NCI-H524 treated with DMSO at 0.1 percent for 48 hours (cell line): ENCODE data around the gene SLC27A5.
"Not testable (repeated sequence)": the region's sequence is repeated elsewhere in the genome, so short reads cannot be mapped to it uniquely, and the experiment has no call there.

Experiments used
- DNase-seq: peaks from one replicate; lab custom pipeline; 2025; lab: John Stamatoyannopoulos, UW

The SLC27A5 gene

GRCh38 chr19:58468216-58468839, 43.5 kb downstream of the SLC27A5 start:
- DNase-seq, result no peak

GRCh38 chr19:58466760-58467589, 44.8 kb downstream of the SLC27A5 start, which contains the start of gene ZNF324:
Gene ZNF324 (plus strand): TSS chr19:58467080. CDS start chr19:58469186, 2,106 bp downstream.
- DNase-seq, result peak; percentile 79

GRCh38 chr19:58466089-58466759, 45.6 kb downstream of the SLC27A5 start:
- no peak for DNase-seq

- DNase-seq, result no peak
Measured at GRCh38 chr19:58460039-58460438, 51.8 kb downstream of the SLC27A5 start.

GRCh38 chr19:58456111-58456510, 55.7 kb downstream of the SLC27A5 start:
- DNase-seq, result no peak

GRCh38 chr19:58455306-58455705, 56.5 kb downstream of the SLC27A5 start:
- DNase-seq, result no peak

- DNase-seq, result no peak
Measured at GRCh38 chr19:58453743-58454142, 58.0 kb downstream of the SLC27A5 start.

- peak; percentile 87 for DNase-seq
Measured at GRCh38 chr19:58451358-58452101, 60.3 kb downstream of the SLC27A5 start, which contains the start of gene ZNF324B. Gene ZNF324B (plus strand): TSS chr19:58451622. CDS start chr19:58453702, 2,080 bp downstream.

GRCh38 chr19:58450856-58451357, 60.9 kb downstream of the SLC27A5 start:
- DNase-seq, result no peak

- DNase-seq, result not testable (repeated sequence)
Measured at GRCh38 chr19:58449980-58450379, 61.8 kb downstream of the SLC27A5 start.

- not testable (repeated sequence) for DNase-seq
Measured at GRCh38 chr19:58448860-58449259, 62.9 kb downstream of the SLC27A5 start.
